ENCODE results near the gene SLC25A25.

Gene SLC25A25

GRCh38 chr9:128149001-128149701 is 81.1 kb downstream of the SLC25A25 start, which contains the start of gene LCN2:
Gene LCN2, plus strand, starts transcription at chr9:128149453. Its CDS starts 73 bp downstream, at chr9:128149526.
- ATAC-seq: no peak

- ATAC-seq: no peak
Measured at GRCh38 chr9:128149951-128150593, 82.0 kb downstream of the SLC25A25 start.

DNA sequence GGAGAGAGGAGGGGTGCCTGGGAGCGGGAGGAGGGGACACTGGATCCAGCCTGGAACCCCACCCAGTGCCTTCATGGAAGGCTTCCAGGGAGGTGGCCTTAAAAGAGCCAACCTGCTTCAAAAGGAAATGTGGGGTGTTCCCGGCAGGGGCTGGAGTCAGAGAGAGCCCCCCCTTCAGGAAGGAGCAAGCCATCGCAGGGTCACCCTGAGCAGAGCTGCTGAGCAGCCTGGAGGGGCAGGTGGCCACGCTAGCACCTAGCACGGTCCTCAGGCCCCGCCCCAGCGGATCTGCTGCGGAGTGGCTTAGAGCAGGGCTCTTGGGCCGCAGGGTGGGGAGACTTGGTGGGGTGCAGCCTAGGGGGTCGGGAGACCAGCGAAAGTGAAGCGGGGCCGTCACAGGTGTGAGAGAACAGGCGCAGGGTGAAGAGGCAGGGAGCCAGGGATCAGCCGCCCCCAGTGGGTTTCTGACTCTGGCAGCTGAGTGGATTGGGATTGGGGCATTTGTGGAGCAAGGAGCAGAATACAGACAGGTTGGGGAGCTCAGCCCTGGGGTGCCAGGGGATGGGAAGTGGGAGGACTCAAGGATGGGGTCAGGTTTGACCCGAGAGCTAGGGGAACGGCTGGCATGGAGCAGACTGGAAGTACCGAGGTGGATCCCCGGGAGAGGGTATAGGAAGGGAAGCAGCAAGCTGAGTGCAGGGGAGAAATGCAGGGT is 82.7 kb downstream of the SLC25A25 start:
- ATAC-seq: no peak

- ATAC-seq: no peak
Measured at GRCh38 chr9:128151309-128152132, 83.5 kb downstream of the SLC25A25 start.

DNA sequence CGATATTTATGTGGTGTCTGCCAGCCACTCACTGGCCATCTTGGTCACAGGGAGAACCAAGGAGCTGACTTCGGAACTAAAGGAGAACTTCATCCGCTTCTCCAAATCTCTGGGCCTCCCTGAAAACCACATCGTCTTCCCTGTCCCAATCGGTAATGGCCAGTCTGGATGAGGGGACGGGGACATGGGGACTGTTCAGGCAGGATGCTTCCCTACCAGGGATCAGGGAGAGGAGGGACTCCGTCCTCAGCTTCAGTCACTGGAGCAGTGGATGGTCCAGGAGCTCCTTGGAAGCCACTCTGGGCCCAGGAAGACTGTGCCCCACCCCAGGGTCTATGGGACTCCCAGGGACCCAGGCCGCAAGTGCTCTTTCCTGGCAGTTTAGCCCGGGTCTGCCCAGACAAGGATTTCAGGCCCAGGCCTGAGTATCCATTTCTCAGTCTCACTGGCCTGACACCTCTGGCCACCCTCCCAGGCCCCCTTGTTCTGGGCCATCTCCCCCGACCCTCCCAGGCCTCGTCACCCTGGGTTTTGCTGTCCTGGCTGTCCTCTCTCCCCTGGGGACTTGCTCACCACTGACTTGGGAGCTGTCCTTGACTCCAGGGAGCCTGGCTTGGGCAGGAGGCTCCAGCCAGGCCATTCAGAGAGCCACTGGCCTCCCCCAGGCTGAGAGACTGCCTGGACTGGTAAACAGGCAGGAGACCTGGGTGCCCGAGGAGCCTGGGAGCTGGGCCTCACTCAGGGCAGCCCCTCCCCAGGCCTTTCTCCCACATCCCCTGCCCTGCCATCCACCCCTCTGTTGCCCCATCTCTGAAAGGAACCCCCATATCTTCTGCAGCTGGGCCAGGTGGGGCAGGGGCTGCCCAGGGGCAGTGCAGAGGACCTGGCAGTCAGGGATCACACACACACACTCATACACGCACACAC is 84.4 kb downstream of the SLC25A25 start:
- no peak for ATAC-seq

GRCh38 chr9:128153060-128153946 is 85.3 kb downstream of the SLC25A25 start:
- no peak for ATAC-seq

GRCh38 chr9:128153947-128154695 is 86.1 kb downstream of the SLC25A25 start:
- no peak for ATAC-seq

DNA sequence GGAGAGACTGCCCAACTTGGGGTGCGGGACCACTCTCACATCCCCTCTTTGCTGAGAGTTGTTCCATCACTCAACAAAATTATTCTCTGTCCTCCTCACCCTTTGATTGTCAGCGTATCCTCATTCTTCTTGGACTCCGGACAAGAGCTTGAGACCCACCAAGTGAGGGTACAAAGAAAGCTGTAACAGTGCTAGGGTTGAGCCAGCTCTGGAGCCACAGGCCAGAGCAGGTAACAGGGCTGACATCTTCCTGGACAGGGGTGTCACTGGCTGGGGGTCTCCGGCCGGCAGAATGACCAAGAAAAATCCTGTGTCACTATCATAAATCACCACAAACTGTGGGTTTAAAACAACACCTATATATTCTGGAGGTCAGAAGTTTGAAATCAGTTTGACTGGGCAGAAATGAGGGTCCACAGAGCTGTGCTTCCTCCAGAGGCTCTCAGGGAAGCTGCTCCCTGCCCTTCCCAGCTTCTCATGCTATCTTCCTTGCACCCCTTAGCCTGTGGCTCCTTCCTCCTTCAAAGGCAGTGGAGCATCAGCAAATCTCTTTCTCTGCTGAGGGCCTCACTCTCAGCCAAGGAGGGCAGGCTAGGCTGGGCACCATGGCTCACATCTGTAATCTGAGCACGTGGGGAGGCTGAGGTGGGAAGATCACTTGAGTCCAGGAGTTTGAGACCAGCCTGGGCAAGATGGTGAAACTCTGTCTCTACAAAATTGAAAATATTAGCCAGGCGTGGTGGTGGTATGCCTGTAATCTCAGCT is 87.9 kb downstream of the SLC25A25 start:
- ATAC-seq: no peak

All from activated CD4-positive, CD25-positive, alpha-beta regulatory T cell treated with anti-CD3 and anti-CD28 coated beads, Interleukin-2, amount 50 U/mL, for 24 hours (primary cell).